Neural progenitor cell (in vitro differentiated cells): ENCODE measurements around the gene NUBPL. TPM values are rescaled to one million over a fixed set of nuclear protein-coding genes. Genes with fewer than 3 reads are reported as not detected.
"Not testable (repeated sequence)": the region's sequence is repeated elsewhere in the genome, so short reads cannot be mapped to it uniquely, and the experiment has no call there.

Source experiments
- DNase-seq: peaks from one replicate; pipeline ENCODE4 v3.0.0-alpha.2; 2016; ENCODE audit warnings: low spot score
- H2AFZ ChIP-seq: fragments of 200-600 bp; sonication (generic); replicated peaks from 2 replicates; pipeline ENCODE4 v1.6.1; 2016; ENCODE audit warnings: antibody characterized with exemption
- H3F3A ChIP-seq: fragments of 200-600 bp; sonication (generic); 2 replicates; pipeline ENCODE4 v1.6.1; 2016; ENCODE audit warnings: antibody characterized with exemption, low read depth
- H3K27ac ChIP-seq: fragments of 200-600 bp; sonication (generic); 2 replicates; pipeline ENCODE4 v1.5.1; 2016; ENCODE audit warnings: mild to moderate bottlenecking
- H3K27me3 ChIP-seq: fragments of 200-600 bp; sonication (generic); 2 replicates; pipeline ENCODE4 v1.6.1; 2016; ENCODE audit warnings: mild to moderate bottlenecking, moderate library complexity
- H3K36me3 ChIP-seq: fragments of 200-600 bp; sonication (generic); 2 replicates; pipeline ENCODE4 v1.5.1; 2016
- H3K4me1 ChIP-seq: fragments of 200-600 bp; sonication (generic); 2 replicates; pipeline ENCODE4 v1.6.1; 2016; ENCODE audit warnings: mixed run types
- H3K4me2 ChIP-seq: fragments of 200-600 bp; sonication (generic); 2 replicates; pipeline ENCODE4 v1.6.1; 2016
- H3K4me3 ChIP-seq: fragments of 200-600 bp; sonication (generic); 2 replicates; pipeline ENCODE4 v1.5.1; 2016
- H3K79me2 ChIP-seq: fragments of 200-600 bp; sonication (generic); 2 replicates; pipeline ENCODE4 v1.6.1; 2016; ENCODE audit warnings: low read depth
- H3K9ac ChIP-seq: fragments of 200-600 bp; sonication (generic); 2 replicates; pipeline ENCODE4 v1.6.1; 2016
- H3K9me3 ChIP-seq: fragments of 200-600 bp; sonication (generic); 2 replicates; pipeline ENCODE4 v1.5.1; 2016; ENCODE audit warnings: low read depth
- H4K20me1 ChIP-seq: fragments of 200-600 bp; sonication (generic); 2 replicates; pipeline ENCODE4 v1.6.1; 2016; ENCODE audit warnings: low read depth
- H3K27ac Mint-ChIP-seq: 3 replicates; pipeline ENCODE4 v1.8.0; 2021; ENCODE audit warnings: mixed read lengths
- H3K27me3 Mint-ChIP-seq: 2 replicates; pipeline ENCODE4 v1.8.0; 2022; ENCODE audit warnings: low read depth, mild to moderate bottlenecking, inconsistent platforms, moderate library complexity, mixed read lengths; ENCODE audit not compliant: insufficient read depth
- H3K36me3 Mint-ChIP-seq: 3 replicates; pipeline ENCODE4 v1.8.0; 2021; ENCODE audit warnings: mixed read lengths
- H3K4me1 Mint-ChIP-seq: 3 replicates; pipeline ENCODE4 v1.8.0; 2021; ENCODE audit warnings: mixed read lengths
- H3K4me3 Mint-ChIP-seq: 3 replicates; pipeline ENCODE4 v1.8.0; 2021; ENCODE audit warnings: mild to moderate bottlenecking, moderate library complexity, mixed read lengths
- H3K9me3 Mint-ChIP-seq: 3 replicates; pipeline ENCODE4 v1.8.0; 2020; ENCODE audit warnings: mixed read lengths
- EZH2 ChIP-seq: fragments of 200-600 bp; sonication (generic); IDR thresholded peaks from 2 replicates; pipeline ENCODE4 v1.6.1; 2017; ENCODE audit warnings: antibody characterized with exemption, mild to moderate bottlenecking, moderate library complexity
- EZH2phosphoT487 ChIP-seq: fragments of 200-600 bp; sonication (generic); IDR thresholded peaks from 2 replicates; pipeline ENCODE4 v1.6.1; 2017; ENCODE audit warnings: antibody characterized with exemption
- total RNA-seq: library from RNA; depleted of rRNA; stranded (reverse); fragments of >200 nt; gene quantifications from 2 replicates; pipeline ENCODE4 v1.2.3, GENCODE V29; 2015; ENCODE audit warnings: low replicate concordance
- TF ChIP-seq, protein P1 (sequence below): fragments of 200-600 bp; sonication (generic); IDR thresholded peaks from 2 replicates; pipeline ENCODE4 v1.5.1; 2017; ENCODE audit warnings: antibody characterized with exemption, mild to moderate bottlenecking

Gene NUBPL
- total RNA-seq, 1 donor from 2014 or later = 29.3 TPM

DNA sequence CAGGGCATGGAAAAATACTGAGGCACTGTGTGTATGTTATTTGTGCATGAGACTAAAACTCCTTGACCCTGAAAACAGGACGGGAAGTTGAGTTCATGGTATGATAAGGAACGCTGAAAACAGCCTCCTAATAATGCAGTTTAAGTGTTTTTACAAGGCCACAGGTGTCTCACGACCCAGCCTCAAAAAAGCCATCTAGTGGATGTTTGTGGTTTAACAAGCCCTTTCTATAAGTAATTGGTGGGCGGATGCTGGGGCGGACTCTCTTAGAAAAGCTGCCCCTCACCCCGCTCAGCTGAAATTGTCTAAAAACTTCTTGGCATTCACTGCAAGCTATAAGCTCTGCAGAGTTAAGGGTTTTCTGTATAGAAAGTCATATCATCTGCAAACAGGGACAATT, 184.5 kb downstream of the NUBPL start:
- H3K9me3 Mint-ChIP-seq = peaks cover 41% of the 10 kb centered on the region
- TF ChIP-seq EZH2 (no peak), EZH2phosphoT487 (no peak)
- TF ChIP-seq, protein P1, sequence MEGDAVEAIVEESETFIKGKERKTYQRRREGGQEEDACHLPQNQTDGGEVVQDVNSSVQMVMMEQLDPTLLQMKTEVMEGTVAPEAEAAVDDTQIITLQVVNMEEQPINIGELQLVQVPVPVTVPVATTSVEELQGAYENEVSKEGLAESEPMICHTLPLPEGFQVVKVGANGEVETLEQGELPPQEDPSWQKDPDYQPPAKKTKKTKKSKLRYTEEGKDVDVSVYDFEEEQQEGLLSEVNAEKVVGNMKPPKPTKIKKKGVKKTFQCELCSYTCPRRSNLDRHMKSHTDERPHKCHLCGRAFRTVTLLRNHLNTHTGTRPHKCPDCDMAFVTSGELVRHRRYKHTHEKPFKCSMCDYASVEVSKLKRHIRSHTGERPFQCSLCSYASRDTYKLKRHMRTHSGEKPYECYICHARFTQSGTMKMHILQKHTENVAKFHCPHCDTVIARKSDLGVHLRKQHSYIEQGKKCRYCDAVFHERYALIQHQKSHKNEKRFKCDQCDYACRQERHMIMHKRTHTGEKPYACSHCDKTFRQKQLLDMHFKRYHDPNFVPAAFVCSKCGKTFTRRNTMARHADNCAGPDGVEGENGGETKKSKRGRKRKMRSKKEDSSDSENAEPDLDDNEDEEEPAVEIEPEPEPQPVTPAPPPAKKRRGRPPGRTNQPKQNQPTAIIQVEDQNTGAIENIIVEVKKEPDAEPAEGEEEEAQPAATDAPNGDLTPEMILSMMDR = no peak

DNA sequence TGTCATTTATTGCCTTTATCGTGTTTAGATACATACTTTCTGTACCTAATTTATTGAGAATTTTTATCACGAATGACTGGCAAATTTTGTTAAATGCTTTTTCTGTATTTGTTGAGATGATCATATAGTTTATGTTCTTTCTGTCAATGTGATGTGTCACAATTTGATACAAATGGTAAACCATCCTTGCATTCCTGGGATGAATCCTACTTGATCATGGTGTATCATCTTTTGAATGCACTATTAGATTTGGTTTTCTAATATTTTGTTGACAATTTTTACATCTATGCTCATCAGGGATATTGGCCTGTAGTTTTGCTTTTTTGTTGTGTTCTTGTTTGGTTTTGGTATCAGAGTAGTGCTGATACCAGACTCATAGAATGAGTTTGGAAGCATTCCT, 185.1 kb downstream of the NUBPL start:
- H3K27ac Mint-ChIP-seq = no peak overlapping the region
- no peaks in the 10 kb centered on the region for H3K4me1 Mint-ChIP-seq
- Histone ChIP-seq H3K27me3 (no peaks in the 10 kb centered on the region), H3K9ac (no peak overlapping the region), H3K4me2 (no peak overlapping the region), H3K36me3 (no peaks in the 10 kb centered on the region), H2AFZ (no peak overlapping the region), H3K27ac (no peak overlapping the region), H4K20me1 (no peaks in the 10 kb centered on the region), H3K4me1 (no peaks in the 10 kb centered on the region), H3K79me2 (no peaks in the 10 kb centered on the region), H3K9me3 (peaks cover 3% of the 10 kb centered on the region), H3K4me3 (no peak overlapping the region), H3F3A (no peaks in the 10 kb centered on the region)
- DNase-seq = no peak
- TF ChIP-seq EZH2 = no peak
- TF ChIP-seq, protein P1 = no peak
- no peak for TF ChIP-seq EZH2phosphoT487
- H3K36me3 Mint-ChIP-seq = peaks cover 8% of the 10 kb centered on the region
- H3K9me3 Mint-ChIP-seq = peaks cover 42% of the 10 kb centered on the region
- H3K4me3 Mint-ChIP-seq = no peak overlapping the region
- H3K27me3 Mint-ChIP-seq = no peaks in the 10 kb centered on the region

More for the DNA sequence above, 184.5 kb downstream of the NUBPL start:
- Mint-ChIP-seq H3K4me3 (no peak overlapping the region), H3K4me1 (no peaks in the 10 kb centered on the region), H3K27ac (no peak overlapping the region), H3K36me3 (peaks cover 7% of the 10 kb centered on the region), H3K27me3 (no peaks in the 10 kb centered on the region)
- Histone ChIP-seq H3K79me2 (no peaks in the 10 kb centered on the region), H3F3A (no peaks in the 10 kb centered on the region), H3K27me3 (no peaks in the 10 kb centered on the region), H3K4me1 (no peaks in the 10 kb centered on the region), H2AFZ (no peak overlapping the region), H3K27ac (no peak overlapping the region), H4K20me1 (no peaks in the 10 kb centered on the region), H3K9me3 (peaks cover 3% of the 10 kb centered on the region), H3K4me3 (no peak overlapping the region), H3K4me2 (no peak overlapping the region), H3K9ac (no peak overlapping the region), H3K36me3 (no peaks in the 10 kb centered on the region)
- no peak for DNase-seq

DNA sequence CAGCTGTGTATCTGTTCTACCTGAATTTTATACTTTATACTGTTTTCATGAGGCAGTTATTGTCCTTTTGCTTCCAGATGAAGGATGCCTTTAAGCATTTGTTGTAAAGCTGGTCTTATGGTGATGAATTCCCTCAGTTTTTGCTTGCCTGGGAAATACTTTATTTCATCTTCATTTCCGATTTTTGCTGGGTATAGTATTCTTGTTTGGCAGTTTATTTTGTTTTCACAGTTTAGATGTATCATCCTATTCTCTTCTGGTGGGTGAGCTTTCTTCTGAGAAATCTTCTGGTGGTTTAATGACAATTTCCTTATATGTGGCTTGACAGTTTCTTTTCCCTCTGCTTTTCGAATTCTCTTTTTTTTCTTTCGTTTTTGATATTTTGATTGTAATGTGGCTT, 188.1 kb downstream of the NUBPL start:
- H3K36me3 Mint-ChIP-seq = peaks cover 8% of the 10 kb centered on the region
- H3K27me3 ChIP-seq = no peaks in the 10 kb centered on the region
- H3K9ac ChIP-seq = no peak overlapping the region
- no peaks in the 10 kb centered on the region for H3K4me1 Mint-ChIP-seq
- no peak overlapping the region for H3K4me3 ChIP-seq
- no peak for TF ChIP-seq EZH2phosphoT487
- TF ChIP-seq, protein P1 = no peak
- TF ChIP-seq EZH2 = no peak
- H3K9me3 Mint-ChIP-seq = peaks cover 42% of the 10 kb centered on the region
- H3K4me2 ChIP-seq = no peak overlapping the region
- H4K20me1 ChIP-seq = no peaks in the 10 kb centered on the region
- H3F3A ChIP-seq = no peaks in the 10 kb centered on the region
- H3K4me1 ChIP-seq = no peaks in the 10 kb centered on the region
- H3K27me3 Mint-ChIP-seq = no peaks in the 10 kb centered on the region
- H3K36me3 ChIP-seq = no peaks in the 10 kb centered on the region
- H3K4me3 Mint-ChIP-seq = no peak overlapping the region
- H3K9me3 ChIP-seq = peaks cover 3% of the 10 kb centered on the region
- no peak overlapping the region for H2AFZ ChIP-seq
- H3K27ac Mint-ChIP-seq = no peak overlapping the region
- H3K79me2 ChIP-seq = no peaks in the 10 kb centered on the region
- H3K27ac ChIP-seq = no peak overlapping the region
- no peak for DNase-seq

DNA sequence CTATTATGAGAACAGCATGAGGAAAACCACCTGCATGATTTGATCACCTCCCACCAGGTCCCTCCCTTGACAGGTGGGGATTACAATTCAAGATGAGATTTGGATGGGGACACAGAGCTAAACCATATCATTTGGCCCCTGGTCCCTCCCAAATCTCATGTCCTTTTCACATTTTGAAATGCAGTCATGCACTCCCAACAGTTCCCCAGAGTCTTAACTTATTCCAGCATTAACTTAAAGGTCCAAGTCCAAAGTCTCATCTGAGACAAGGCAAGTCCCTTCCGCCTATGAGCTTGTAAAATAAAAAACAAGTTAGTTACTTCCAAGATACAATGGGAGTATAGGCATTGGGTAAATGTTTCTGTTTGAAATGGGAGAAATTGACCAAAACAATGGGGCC, 189.8 kb downstream of the NUBPL start:
- not testable (repeated sequence) for H3K4me1 ChIP-seq, H3K4me3 Mint-ChIP-seq, H2AFZ ChIP-seq, H3K36me3 ChIP-seq, H3K27ac ChIP-seq, H3K9ac ChIP-seq, DNase-seq, H3K27me3 ChIP-seq, H3K4me1 Mint-ChIP-seq, H3K9me3 ChIP-seq, H3K79me2 ChIP-seq, H3K4me3 ChIP-seq, H3K36me3 Mint-ChIP-seq, H3K27me3 Mint-ChIP-seq, H4K20me1 ChIP-seq, H3K4me2 ChIP-seq, H3F3A ChIP-seq, H3K27ac Mint-ChIP-seq
- H3K9me3 Mint-ChIP-seq = peaks cover 39% of the 10 kb centered on the region
